Esophagus (tissue), 2 donors: ENCODE results near the gene ABTB2. TPM values are rescaled to one million over a fixed set of nuclear protein-coding genes. Genes with fewer than 3 reads are reported as not detected.
"Not testable (repeated sequence)": the region's sequence is repeated elsewhere in the genome, so short reads cannot be mapped to it uniquely, and the experiment has no call there.

Experiments used
- H3K27ac ChIP-seq, 2 donors: one replicate each; pipeline ENCODE4 v1.5.1; 2013; ENCODE audit warnings: low read depth in 2 of 2, mild to moderate bottlenecking in 2 of 2, inconsistent platforms in 1 of 2, low read length in 1 of 2, moderate library complexity in 1 of 2
- H3K27me3 ChIP-seq, 2 donors: one replicate each; pipeline ENCODE4 v1.6.1; 2013; ENCODE audit warnings: low read length in 2 of 2, control low read depth in 1 of 2, mild to moderate bottlenecking in 1 of 2; ENCODE audit not compliant: insufficient read depth in 2 of 2, control insufficient read depth in 1 of 2
- H3K36me3 ChIP-seq, 2 donors: one replicate each; pipeline ENCODE4 v1.6.1; 2013; ENCODE audit warnings: low read length in 1 of 2; ENCODE audit not compliant: control insufficient read depth in 2 of 2, insufficient read depth in 2 of 2
- H3K4me1 ChIP-seq, 2 donors: one replicate each; pipeline ENCODE4 v1.6.1; 2013; ENCODE audit warnings: low read length in 1 of 2; ENCODE audit not compliant: control insufficient read depth in 2 of 2, insufficient read depth in 2 of 2
- H3K4me3 ChIP-seq, 2 donors: one replicate each; pipeline ENCODE4 v1.5.1; 2013; ENCODE audit warnings: low read length in 2 of 2, mild to moderate bottlenecking in 2 of 2, low read depth in 1 of 2, moderate library complexity in 1 of 2
- H3K9me3 ChIP-seq, 2 donors: one replicate each; pipeline ENCODE4 v1.6.1; 2013; ENCODE audit warnings: mild to moderate bottlenecking in 2 of 2, low read depth in 1 of 2, low read length in 1 of 2, moderate library complexity in 1 of 2; ENCODE audit not compliant: control insufficient read depth in 2 of 2, insufficient read depth in 1 of 2
- WGBS, 2 donors: extraction: QIAGEN DNeasy Blood & Tissue Kit; methylation state at CpG; one replicate each; pipeline ENCODE4 v1.1.7; 2013; 5-methylcytosine and 5-hydroxymethylcytosine counted together
- polyA plus RNA-seq, 2 donors: library from polyadenylated mRNA; stranded (reverse); fragments of 200-250 nt; gene quantifications; one replicate each; pipeline ENCODE4 v1.2.3, GENCODE V29; 2013
- donor health status: healthy with polysubstance abuse.
- donor health status: Bipolar disorder and iron deficiency.

ABTB2 gene
- polyA plus RNA-seq, 2 donors: 3.2 to 4.3 TPM

GRCh38 chr11:34219941-34220370 lies 137.9 kb downstream of the ABTB2 start:
- Histone ChIP-seq H3K27me3 (no peaks in the 10 kb centered on the region), H3K27ac (no peak overlapping the region), H3K4me3 (no peak overlapping the region), H3K9me3 (no peaks in the 10 kb centered on the region), H3K36me3 (no peaks in the 10 kb centered on the region), H3K4me1 (peaks cover 2% of the 10 kb centered on the region in 2 donors)
- WGBS, 2 donors: 73 to 77% methylated on average over 5 of the region's 5 CpGs

GRCh38 chr11:34219279-34219678 lies 138.5 kb downstream of the ABTB2 start:
- Histone ChIP-seq H3K4me3 (no peak overlapping the region), H3K9me3 (no peaks in the 10 kb centered on the region), H3K27ac (no peak overlapping the region), H3K36me3 (no peaks in the 10 kb centered on the region), H3K4me1 (peaks cover 2% of the 10 kb centered on the region in 2 donors), H3K27me3 (no peaks in the 10 kb centered on the region)
- WGBS, 2 donors: 97 to 100% methylated on average over 1 of the region's 1 CpG

- not testable (repeated sequence) for H3K27me3 ChIP-seq, H3K4me3 ChIP-seq, H3K4me1 ChIP-seq, H3K9me3 ChIP-seq, H3K27ac ChIP-seq, H3K36me3 ChIP-seq
- WGBS, 2 donors: 93 to 94% methylated on average over 1 to 2 of the region's 2 CpGs
Observed at GRCh38 chr11:34218756-34219155, 139.1 kb downstream of the ABTB2 start.

- Histone ChIP-seq H3K9me3 (no peaks in the 10 kb centered on the region), H3K27ac (no peak overlapping the region), H3K4me1 (no peaks in the 10 kb centered on the region), H3K27me3 (no peaks in the 10 kb centered on the region), H3K36me3 (no peaks in the 10 kb centered on the region), H3K4me3 (no peak overlapping the region)
Observed at GRCh38 chr11:34218067-34218466, 139.7 kb downstream of the ABTB2 start.

DNA sequence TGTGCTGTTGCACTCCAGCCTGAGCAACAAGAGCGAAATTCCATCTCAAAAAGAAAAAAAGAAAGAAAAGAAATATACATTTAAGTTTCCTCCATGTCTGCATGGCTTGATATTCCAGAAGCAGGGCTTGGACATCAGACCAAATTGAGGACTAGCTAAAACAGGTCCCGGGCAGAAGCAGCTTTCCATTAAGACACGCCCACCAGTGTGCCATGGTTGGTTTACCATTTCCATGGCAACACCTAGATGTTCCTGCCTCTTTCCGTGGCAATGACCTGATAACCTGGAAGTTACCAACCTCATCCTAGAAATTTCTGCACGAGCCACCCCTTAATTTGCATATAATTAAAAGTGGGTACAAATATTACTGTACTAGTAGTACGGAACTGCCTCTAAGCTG lies 141.1 kb downstream of the ABTB2 start:
- WGBS, 2 donors: 73 to 75% methylated on average over 6 of the region's 6 CpGs
- Histone ChIP-seq H3K4me1 (no peaks in the 10 kb centered on the region), H3K27me3 (no peaks in the 10 kb centered on the region), H3K9me3 (peaks cover 0 to 2% of the 10 kb centered on the region in 2 donors), H3K27ac (no peak overlapping the region), H3K36me3 (no peaks in the 10 kb centered on the region), H3K4me3 (no peak overlapping the region)

DNA sequence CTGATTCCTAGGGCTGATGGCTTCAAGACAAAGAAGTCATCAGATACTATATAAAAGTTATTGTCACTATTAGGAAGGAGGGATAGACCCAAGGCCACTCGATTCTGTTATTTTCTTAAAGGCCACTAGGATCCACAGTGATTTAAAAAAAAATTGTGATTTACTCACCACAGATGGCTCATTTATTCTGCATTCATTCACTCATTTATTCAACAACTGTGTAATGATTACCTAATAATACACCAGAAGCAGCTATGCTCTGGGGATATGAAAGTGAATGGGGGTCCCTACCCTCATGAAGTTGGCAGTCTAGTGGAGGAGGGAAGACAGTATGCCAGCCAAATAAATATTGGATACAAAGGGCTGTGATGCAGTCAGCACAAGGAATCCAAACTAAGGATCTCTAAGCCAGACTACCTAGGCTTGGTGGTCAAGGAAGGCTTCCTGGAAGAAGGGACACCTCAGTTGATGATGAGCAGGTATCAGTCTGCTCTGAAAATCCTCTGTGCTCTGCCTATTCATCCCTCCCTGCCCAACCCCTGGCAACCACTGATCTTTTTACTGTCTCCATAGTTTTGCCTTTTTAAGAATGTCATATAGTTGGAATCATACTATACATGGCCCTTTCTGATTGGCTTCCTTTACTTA lies 141.9 kb downstream of the ABTB2 start:
- Histone ChIP-seq H3K9me3 (peaks cover 0 to 2% of the 10 kb centered on the region in 2 donors), H3K27ac (no peak overlapping the region), H3K27me3 (no peaks in the 10 kb centered on the region), H3K4me1 (no peaks in the 10 kb centered on the region), H3K4me3 (no peak overlapping the region), H3K36me3 (no peaks in the 10 kb centered on the region)
- 83 to 94% methylated on average over 1 of the region's 1 CpG for WGBS, 2 donors

GRCh38 chr11:34214961-34215805 lies 142.6 kb downstream of the ABTB2 start:
- WGBS, 2 donors: 42 to 60% methylated on average over 5 of the region's 5 CpGs
- peaks cover 0 to 2% of the 10 kb centered on the region in 2 donors for H3K9me3 ChIP-seq
- H3K27ac ChIP-seq: no peak overlapping the region
- no peak overlapping the region for H3K4me3 ChIP-seq
- H3K36me3 ChIP-seq: no peaks in the 10 kb centered on the region
- no peaks in the 10 kb centered on the region for H3K4me1 ChIP-seq
- H3K27me3 ChIP-seq: no peaks in the 10 kb centered on the region

GRCh38 chr11:34213366-34213765 lies 144.4 kb downstream of the ABTB2 start:
- H3K9me3 ChIP-seq: peaks cover 0 to 2% of the 10 kb centered on the region in 2 donors
- no peak overlapping the region for H3K27ac ChIP-seq
- no peaks in the 10 kb centered on the region for H3K4me1 ChIP-seq
- H3K4me3 ChIP-seq: no peak overlapping the region
- H3K36me3 ChIP-seq: no peaks in the 10 kb centered on the region
- no peaks in the 10 kb centered on the region for H3K27me3 ChIP-seq
- 61 to 84% methylated on average over 5 of the region's 5 CpGs for WGBS, 2 donors

DNA sequence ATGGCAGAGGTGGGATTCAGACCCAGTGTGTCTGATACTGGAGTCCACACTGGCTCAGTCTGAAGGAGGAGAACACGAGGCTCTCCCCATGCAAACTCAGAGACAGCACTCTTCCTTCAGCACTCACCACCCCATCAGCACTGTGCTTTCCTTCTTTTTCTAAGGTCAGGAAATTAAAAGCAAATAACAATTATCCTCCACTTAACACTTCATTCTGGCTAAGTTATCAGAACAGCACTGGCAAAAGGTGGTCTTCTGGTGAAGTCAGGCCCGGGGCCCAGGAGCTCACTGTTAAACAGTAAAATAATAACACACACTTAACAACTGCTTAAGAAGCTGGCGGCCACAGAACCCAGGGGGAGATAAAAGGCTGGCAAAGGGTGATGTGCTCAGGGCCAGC lies 145.2 kb downstream of the ABTB2 start:
- H3K27me3 ChIP-seq: no peaks in the 10 kb centered on the region
- peaks cover 0 to 2% of the 10 kb centered on the region in 2 donors for H3K9me3 ChIP-seq
- no peak overlapping the region for H3K4me3 ChIP-seq
- H3K27ac ChIP-seq: no peak overlapping the region
- H3K4me1 ChIP-seq: no peaks in the 10 kb centered on the region
- no peaks in the 10 kb centered on the region for H3K36me3 ChIP-seq
- WGBS, 2 donors: 83 to 84% methylated on average over 3 of the region's 3 CpGs
